Iris pigment epithelial cell (primary cell): ENCODE data around the gene EPC1.

ENCODE experiments used
- DNase-seq: peaks from one replicate; pipeline ENCODE4 v3.0.0-alpha.2; 2011; ENCODE audit warnings: low read depth

EPC1 gene

GRCh38 chr10:32332299-32332750 lies 14.6 kb downstream of the EPC1 start:
- DNase-seq = peak; percentile 30

- no peak for DNase-seq
Measured at GRCh38 chr10:32331606-32332005, 15.4 kb downstream of the EPC1 start.

- DNase-seq = no peak
Measured at GRCh38 chr10:32330214-32330613, 16.7 kb downstream of the EPC1 start.

GRCh38 chr10:32329061-32329460 lies 17.9 kb downstream of the EPC1 start:
- no peak for DNase-seq

GRCh38 chr10:32328499-32328898 lies 18.5 kb downstream of the EPC1 start:
- no peak for DNase-seq

GRCh38 chr10:32327364-32327691 lies 19.6 kb downstream of the EPC1 start:
- no peak for DNase-seq

- no peak for DNase-seq
Measured at GRCh38 chr10:32326680-32327363, 20.1 kb downstream of the EPC1 start.

- no peak for DNase-seq
Measured at GRCh38 chr10:32326119-32326518, 20.8 kb downstream of the EPC1 start.

- DNase-seq = no peak
Measured at GRCh38 chr10:32323051-32323450, 23.9 kb downstream of the EPC1 start.

- no peak for DNase-seq
Measured at GRCh38 chr10:32321016-32321631, 25.8 kb downstream of the EPC1 start.

- no peak for DNase-seq
Measured at GRCh38 chr10:32318476-32318896, 28.5 kb downstream of the EPC1 start.

- no peak for DNase-seq
Measured at GRCh38 chr10:32317795-32318357, 29.1 kb downstream of the EPC1 start.

- DNase-seq = no peak
Measured at GRCh38 chr10:32315424-32315823, 31.5 kb downstream of the EPC1 start.

- DNase-seq = no peak
Measured at GRCh38 chr10:32314588-32314987, 32.4 kb downstream of the EPC1 start.

- peak; percentile 18 for DNase-seq
Measured at GRCh38 chr10:32308027-32308603, 38.8 kb downstream of the EPC1 start.

GRCh38 chr10:32307609-32308008 lies 39.3 kb downstream of the EPC1 start:
- no peak for DNase-seq

GRCh38 chr10:32299354-32299980 lies 47.5 kb downstream of the EPC1 start:
- DNase-seq = no peak

GRCh38 chr10:32298075-32298812 lies 48.7 kb downstream of the EPC1 start:
- peak; percentile 92 for DNase-seq

- DNase-seq = no peak
Measured at GRCh38 chr10:32295027-32295426, 51.9 kb downstream of the EPC1 start.

GRCh38 chr10:32293581-32293980 lies 53.4 kb downstream of the EPC1 start:
- no peak for DNase-seq

GRCh38 chr10:32279795-32280194 lies 67.2 kb downstream of the EPC1 start:
- no peak for DNase-seq

GRCh38 chr10:32273336-32273735 lies 73.6 kb downstream of the EPC1 start:
- no peak for DNase-seq
